Urothelium cell line (cell line): ENCODE data around the gene MEG3.

Experiments used
- DNase-seq: peaks from one replicate; pipeline ENCODE4 v3.0.0; 2011; ENCODE audit warnings: low spot score, mixed read lengths
- FAIRE-seq: peaks from 2 replicates; lab custom pipeline; 2011; peaks lifted over from hg19 to GRCh38; lab: Jason Lieb, UNC

MEG3 gene

GRCh38 chr14:100892496-100893227 lies 66.7 kb downstream of the MEG3 start:
- no peak for FAIRE-seq

GRCh38 chr14:100893228-100893601 lies 67.3 kb downstream of the MEG3 start:
- DNase-seq = no peak
- no peak for FAIRE-seq

More at GRCh38 chr14:100892496-100893227, 66.7 kb downstream of the MEG3 start:
- DNase-seq = no peak

DNA sequence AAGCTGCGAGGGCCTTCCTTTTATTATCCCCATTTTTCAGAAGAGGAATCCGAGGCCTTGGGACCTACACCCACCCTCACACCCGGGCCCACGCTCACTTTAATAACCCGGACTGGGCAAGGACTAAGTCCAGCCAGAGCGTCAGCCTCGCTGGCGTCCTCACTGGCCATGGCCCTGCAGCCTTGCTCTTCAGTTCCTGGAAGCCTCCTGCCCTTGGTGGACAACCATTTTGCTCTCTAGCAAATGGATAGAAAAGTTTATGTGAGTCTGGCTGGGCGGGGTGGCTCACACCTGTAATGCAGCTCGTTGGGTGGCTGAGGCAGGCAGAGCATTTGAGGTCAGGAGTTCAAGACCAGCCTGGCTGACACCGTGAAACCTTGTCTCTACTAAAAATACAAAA lies 67.8 kb downstream of the MEG3 start:
- FAIRE-seq (no peak), DNase-seq (no peak)

- no peak for FAIRE-seq
- no peak for DNase-seq
These were observed 68.5 kb downstream of the MEG3 start for GRCh38 chr14:100894416-100894815.

DNA sequence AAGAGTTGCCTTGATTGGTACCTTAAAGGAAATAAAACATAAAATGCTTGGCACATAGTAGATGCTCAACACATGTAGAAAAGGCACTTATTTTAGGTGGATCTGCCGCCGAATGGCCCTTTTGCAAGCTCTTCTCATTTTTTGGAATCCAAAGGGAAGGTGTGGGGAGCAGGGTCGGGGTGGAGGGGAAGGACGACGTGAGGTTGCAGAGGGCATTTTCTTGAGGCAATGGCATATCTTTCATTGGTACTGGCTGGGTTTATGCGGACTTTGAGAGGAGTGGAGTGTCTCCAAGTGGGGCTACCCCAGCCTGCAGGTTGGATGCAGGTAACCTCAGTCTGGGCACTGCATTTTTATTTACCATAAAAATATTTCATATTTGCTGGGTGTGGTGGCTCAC lies 69.5 kb downstream of the MEG3 start:
- FAIRE-seq = no peak
- DNase-seq = no peak

GRCh38 chr14:100896369-100897060 lies 70.6 kb downstream of the MEG3 start:
- no peak for DNase-seq
- no peak for FAIRE-seq

DNA sequence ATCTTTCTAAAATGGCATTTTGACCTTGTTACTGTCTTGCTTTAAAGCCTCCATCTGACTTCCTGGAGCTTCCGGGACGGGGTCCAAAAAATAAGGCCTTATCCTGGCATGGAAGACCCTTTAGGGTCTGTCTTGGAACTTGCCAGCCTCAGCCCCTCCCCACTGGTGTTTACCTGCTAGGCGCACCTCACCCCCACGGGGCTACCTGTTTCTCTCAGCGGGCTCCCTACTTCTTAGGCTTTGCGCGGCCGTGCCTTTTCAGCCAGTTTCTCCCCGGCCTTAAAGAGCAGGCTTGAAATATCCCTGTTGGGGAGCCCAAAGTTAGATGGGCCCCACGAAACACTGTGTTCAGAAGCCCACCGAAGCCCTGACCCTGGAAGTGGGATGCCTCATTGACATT lies 72.5 kb downstream of the MEG3 start:
- no peak for FAIRE-seq
- DNase-seq = no peak

DNA sequence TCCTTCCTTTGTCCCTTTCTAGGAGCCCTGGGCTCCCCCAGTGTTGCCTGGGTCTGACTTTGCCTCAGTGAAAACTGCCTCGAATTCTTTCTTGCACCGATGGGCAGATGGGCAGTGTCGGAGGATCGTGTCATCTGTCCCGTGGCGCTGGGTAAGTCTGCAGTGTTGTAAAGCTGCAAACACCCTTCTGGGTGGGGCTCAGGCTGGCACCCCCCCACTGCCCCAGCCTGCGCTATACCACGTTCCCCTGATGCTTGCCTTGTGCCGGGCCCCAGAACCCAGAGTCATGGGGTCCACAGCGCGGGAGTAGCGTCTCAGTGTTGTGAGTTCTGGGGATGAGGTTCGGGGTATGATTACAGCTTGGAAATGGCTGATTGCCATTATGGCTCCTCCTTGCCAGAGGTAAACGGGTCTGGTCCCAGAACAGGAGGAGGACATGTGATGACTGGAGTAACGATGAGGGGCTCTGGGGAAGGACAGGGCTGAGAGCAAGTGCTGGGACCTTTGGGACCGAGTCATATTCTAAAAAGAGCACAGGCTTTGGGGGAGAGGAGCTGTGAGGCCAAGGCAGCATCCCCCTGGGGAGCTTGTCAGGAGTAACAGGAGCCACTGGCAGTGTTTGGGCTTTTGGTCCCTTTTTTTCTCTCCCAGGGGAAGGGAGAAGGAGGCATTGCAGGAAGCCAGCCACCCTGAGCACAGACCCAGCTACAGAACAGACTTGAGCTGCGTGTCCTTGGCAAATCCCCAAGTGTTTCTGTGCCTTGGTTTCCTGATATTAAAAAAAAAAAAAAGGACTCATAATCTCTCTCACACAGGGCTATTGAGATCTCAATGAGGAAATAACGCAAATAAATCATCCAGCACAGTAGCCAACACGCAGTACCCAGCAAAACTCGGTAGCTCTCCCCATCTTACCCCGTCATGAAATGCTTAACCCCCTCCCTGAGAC lies 73.3 kb downstream of the MEG3 start:
- FAIRE-seq = no peak
- DNase-seq = no peak

DNA sequence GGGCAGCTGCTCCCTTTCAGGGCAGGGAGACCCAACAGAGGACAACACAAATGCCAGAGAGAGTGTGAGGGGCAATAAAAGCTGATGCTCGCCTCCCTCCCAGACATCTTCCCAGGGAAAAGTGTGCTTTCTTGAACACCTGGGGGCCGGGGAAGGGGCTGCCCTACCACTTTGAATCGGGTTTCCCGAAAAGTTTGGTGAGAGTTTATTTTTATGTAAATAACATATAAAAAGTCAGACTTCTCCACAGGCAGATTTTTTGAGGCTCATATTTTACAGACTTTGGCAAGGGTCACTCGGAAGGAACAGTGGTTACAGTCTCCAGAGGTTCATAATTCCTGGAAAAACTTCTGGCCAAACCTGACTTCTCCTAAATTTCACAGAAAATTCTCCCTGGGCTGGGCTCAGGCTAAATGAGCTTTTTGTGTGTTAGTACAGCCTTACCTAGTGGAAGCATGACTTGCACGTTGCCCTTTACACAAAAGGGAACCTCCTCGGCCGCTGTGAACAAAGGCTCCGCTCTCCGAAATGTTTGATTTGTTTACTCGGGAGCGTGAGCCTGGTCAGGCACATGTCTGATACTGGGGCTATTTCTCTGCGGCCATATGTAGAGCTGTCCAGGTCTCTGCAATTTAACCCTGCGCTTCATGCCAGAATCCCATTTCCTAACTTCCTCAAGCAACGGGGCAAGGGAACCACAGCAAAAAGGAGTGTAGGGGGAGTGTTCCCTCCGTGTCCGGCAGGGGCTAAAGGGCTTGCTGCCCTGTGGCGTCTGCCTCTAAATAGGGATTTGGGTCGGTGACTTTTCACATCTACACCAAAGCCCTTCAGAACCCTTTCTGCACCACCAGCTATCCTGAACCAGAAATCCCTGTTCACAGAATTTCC lies 74.2 kb downstream of the MEG3 start:
- no peak for FAIRE-seq
- no peak for DNase-seq

GRCh38 chr14:100900837-100901390 lies 75.0 kb downstream of the MEG3 start:
- DNase-seq = peak; percentile 18

DNA sequence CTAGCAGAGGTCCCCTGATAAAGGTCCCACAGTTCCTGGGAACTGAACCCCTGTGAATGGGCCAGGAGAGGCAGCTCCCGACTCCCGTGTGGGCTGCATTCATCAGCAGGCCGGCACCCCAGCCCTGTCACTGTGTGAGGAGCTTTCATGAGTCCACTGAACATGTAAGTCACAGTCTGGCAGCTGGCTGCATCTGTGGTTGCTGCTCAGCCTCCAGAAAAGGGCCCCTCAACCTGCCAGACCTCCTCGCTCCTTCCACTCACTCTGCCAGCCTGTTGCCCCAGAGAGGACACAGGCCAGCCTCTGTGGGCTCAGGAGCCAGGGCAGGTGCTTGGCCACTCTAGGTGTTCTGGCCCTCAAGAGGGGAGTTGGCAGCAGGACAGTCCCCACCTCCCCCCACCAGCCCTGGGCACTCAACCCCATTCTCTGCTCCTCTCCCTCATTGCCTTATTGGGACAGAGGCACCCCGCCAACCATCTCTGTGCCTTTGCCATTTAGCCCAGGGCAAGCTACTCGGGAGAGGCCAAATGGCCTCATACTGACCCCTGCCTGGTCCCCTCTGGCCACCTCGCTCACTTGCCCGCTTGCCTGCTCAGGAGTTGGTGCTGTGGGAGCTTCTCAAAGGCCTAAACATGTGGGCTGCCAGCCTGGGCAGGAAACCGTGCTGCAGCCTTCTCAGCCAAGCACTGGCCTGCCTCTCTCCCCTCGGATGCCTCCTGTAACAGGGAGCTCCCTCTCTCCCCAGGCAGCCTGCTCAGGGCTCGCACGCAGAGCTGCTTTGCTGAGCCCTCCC lies 75.7 kb downstream of the MEG3 start:
- no peak for FAIRE-seq

More at GRCh38 chr14:100900837-100901390, 75.0 kb downstream of the MEG3 start:
- FAIRE-seq = no peak

GRCh38 chr14:100902295-100903133 lies 76.6 kb downstream of the MEG3 start:
- DNase-seq (no peak), FAIRE-seq (no peak)

More for the DNA sequence above, 75.7 kb downstream of the MEG3 start:
- DNase-seq = no peak

GRCh38 chr14:100903134-100903468 lies 77.2 kb downstream of the MEG3 start:
- no peak for DNase-seq
- no peak for FAIRE-seq

DNA sequence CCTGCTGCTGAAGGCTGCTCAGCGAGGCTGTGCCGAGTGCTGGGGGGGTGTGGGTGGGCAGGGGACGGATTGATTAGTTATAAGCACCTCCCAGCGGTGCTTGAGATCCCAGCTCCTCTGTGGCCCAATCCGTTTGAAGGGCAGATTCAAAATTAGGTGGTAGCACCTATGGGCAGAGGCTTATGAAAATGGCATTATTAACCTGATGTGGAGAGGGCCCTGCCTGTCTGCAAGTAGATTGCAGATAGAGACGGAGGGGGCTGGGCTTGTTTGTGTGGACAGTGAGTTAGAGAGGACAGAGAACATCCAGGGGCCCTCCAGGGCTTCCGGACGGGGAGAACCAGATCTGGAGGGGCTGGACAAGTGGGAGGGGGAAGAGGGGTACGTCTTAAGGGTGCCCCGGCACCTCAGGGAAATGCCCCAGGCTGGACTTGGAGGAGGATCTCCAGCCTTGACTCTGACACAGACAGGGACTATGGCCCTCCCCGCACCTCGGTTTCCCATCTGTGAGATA lies 77.8 kb downstream of the MEG3 start, which contains the start of gene RTL1:
Gene RTL1 (minus strand): TSS at position 51 of the 514 bp plus-strand sequence. CDS start 18,934 bp downstream, outside the sequence.
- no peak for FAIRE-seq

DNA sequence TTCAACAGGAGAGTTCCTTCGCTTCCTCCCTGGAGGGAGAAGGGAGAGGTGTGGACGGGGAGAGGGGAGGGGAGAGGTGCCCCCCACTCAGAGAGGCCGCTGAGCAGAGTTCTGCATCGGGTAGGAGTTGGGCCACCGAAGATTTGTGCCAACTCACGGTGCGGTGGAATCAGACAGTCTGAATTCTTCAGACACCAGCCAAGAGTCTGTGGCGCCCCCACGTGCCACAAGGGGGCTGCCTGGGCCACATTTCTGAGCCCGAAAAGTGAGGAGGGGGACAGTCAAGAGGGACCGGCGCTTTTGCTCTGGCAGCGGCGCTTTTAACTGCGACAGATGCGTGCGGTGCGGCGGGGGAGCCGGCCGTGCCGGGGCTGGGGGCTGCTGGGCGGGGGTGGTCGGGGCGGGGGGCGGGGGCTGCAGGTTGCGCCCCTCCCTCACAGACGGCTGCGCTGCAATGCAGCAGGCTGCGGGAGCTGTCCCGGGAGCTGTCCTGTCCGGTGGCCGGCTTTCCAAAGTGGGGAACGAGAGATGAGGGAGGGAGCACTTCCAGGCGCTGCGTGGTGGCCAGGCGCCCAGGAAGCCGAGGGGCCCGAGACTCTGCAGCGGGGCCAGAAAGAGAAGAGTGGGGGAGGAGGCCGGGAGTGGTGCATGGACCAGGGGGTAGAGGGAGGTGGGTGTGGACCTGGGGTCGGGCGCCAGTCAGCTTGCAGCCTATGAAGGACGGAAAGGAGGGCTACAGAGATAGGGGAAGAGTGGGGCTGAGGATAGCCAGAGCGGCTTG lies 78.6 kb downstream of the MEG3 start:
- DNase-seq (peak; percentile 25), FAIRE-seq (no peak)

More for the DNA sequence above, 77.8 kb downstream of the MEG3 start, which contains the start of gene RTL1:
- DNase-seq = no peak

DNA sequence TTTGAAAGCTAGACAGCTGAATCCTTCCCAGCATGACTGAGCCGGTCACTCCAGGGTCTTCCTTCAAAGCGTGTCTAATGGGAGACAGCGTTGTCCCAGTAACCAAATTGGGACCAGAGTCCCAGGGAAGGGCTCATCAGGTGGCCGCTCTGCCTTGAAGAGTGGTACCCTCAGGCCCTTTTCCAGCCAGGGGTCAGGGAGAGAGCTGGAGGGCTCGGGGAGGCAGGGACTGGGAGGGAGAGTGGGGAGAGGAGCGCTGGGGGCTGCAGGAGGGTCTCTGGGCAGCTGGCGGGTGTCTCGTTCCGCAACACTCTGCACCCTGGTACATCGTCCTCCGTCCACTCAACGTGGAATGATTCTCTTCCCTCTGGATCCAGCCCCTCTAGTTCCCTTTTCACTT lies 79.2 kb downstream of the MEG3 start:
- DNase-seq (no peak), FAIRE-seq (no peak)

DNA sequence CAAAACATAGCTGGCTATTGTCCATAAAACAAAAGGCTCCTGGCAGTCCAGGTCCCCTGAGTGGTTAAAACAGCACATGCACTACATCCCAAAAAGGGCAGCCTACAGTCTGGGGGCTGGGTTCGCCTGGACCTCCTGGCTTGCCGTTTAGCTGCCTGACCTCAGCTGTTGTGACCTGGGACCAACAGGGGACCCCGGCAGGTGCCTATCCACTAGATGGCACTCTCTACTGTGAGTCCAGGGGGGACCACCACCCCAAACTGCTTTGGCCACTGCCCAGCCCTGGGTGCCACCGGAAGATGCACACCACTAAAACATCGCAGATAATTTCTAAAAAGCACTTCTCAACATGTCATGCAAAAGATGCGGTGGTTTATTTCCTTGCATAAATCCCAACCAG lies 80.5 kb downstream of the MEG3 start:
- DNase-seq (no peak), FAIRE-seq (no peak)
